Uterus (tissue), 4 donors: ENCODE measurements around the gene AGT. TPM values are rescaled to one million over a fixed set of nuclear protein-coding genes. Genes with fewer than 3 reads are reported as not detected.

Source experiments
- DNase-seq, 2 donors: peaks; one replicate each; pipeline ENCODE4 v3.0.0-alpha.2; 2019 to 2020
- H3K27ac ChIP-seq, 2 donors: fragments of 200-600 bp; sonication (generic); 1 replicate in 1 of 2; 2 replicates in 1 of 2; pipeline ENCODE4 v1.5.1; 2016 to 2018
- H3K27me3 ChIP-seq, 2 donors: fragments of 200-600 bp; sonication (generic); one replicate each; pipeline ENCODE4 v1.5.1; 2018 to 2019; ENCODE audit warnings: control low read depth in 1 of 2
- H3K36me3 ChIP-seq, 2 donors: fragments of 200-600 bp; sonication (generic); one replicate each; pipeline ENCODE4 v1.5.1; 2019; ENCODE audit warnings: control low read depth in 1 of 2
- H3K4me1 ChIP-seq, 2 donors: fragments of 200-600 bp; sonication (generic); one replicate each; pipeline ENCODE4 v1.5.1; 2018 to 2019; ENCODE audit warnings: control low read depth in 1 of 2
- H3K4me3 ChIP-seq, 2 donors: fragments of 200-600 bp; sonication (generic); 1 replicate in 1 of 2; 2 replicates in 1 of 2; pipeline ENCODE4 v1.5.1; 2018 to 2019; ENCODE audit warnings: mild to moderate bottlenecking in 1 of 2
- H3K9me3 ChIP-seq, 2 donors: fragments of 200-600 bp; sonication (generic); one replicate each; pipeline ENCODE4 v1.5.1; 2019; ENCODE audit warnings: control low read depth in 1 of 2
- CTCF ChIP-seq, 4 experiments: fragments of 200-600 bp in 2 of 4; fragments of 450-650 bp in 2 of 4; sonication (generic) in 2 of 4; IDR thresholded peaks; one replicate each; pipeline ENCODE4 v1.5.1; 2016 to 2019; ENCODE audit warnings: antibody characterized with exemption in 4 of 4, mild to moderate bottlenecking in 2 of 4, moderate library complexity in 1 of 4
- POLR2A ChIP-seq, 2 donors: fragments of 450-650 bp; IDR thresholded peaks; one replicate each; pipeline ENCODE4 v1.6.1; 2016; ENCODE audit warnings: antibody characterized with exemption in 2 of 2, mild to moderate bottlenecking in 1 of 2, moderate library complexity in 1 of 2
- intact Hi-C: fragments of 100-400 bp; cut with DNase I; formaldehyde crosslinking; loops from one replicate; pipeline ENCODE4 v1.15.1; 2023; ENCODE audit warnings: low total_unique reads
- total RNA-seq, 4 donors: library from RNA; depleted of rRNA in 3 of 4; stranded (reverse); fragments of >200 nt in 3 of 4; gene quantifications; one replicate each; pipeline versions ENCODE4 v1.1.0 to v1.2.4, GENCODE V29; 2014 to 2023
- donor health status: DM: yes; HTN: yes; CAD: no.

The AGT gene
- total RNA-seq, 4 donors from 2014 or later: 0.77 to 7.6 (median 2.5) TPM

GRCh38 chr1:230747890-230748800, 34.2 kb upstream of the AGT start:
- H3K4me3 ChIP-seq: no peak overlapping the region
- no peaks in the 10 kb centered on the region for H3K27me3 ChIP-seq
- no peak overlapping the region for H3K27ac ChIP-seq
- H3K9me3 ChIP-seq: no peaks in the 10 kb centered on the region
- H3K4me1 ChIP-seq: no peaks in the 10 kb centered on the region
- TF ChIP-seq POLR2A (IDR thresholded peaks at IDR 0.05) (no peak), CTCF (IDR thresholded peaks at IDR 0.05) (no peak)
- no peak for DNase-seq
- H3K36me3 ChIP-seq: no peaks in the 10 kb centered on the region
- intact Hi-C loops: no loop called here

GRCh38 chr1:230747127-230747730, 33.3 kb upstream of the AGT start, which contains the start of gene CAPN9:
TSS of gene CAPN9 (plus strand) at chr1:230747388. CDS start at chr1:230747497, 109 bp downstream.
- TF ChIP-seq POLR2A (IDR thresholded peaks at IDR 0.05) (no peak), CTCF (IDR thresholded peaks at IDR 0.05) (no peak)
- DNase-seq: no peak

GRCh38 chr1:230746617-230747016, 32.7 kb upstream of the AGT start:
- no peak for DNase-seq
- H3K27ac ChIP-seq: no peak overlapping the region
- no peaks in the 10 kb centered on the region for H3K9me3 ChIP-seq
- TF ChIP-seq CTCF (IDR thresholded peaks at IDR 0.05) (no peak), POLR2A (IDR thresholded peaks at IDR 0.05) (no peak)
- intact Hi-C loops: no loop called here
- no peaks in the 10 kb centered on the region for H3K36me3 ChIP-seq
- H3K4me3 ChIP-seq: no peak overlapping the region
- no peaks in the 10 kb centered on the region for H3K4me1 ChIP-seq
- H3K27me3 ChIP-seq: no peaks in the 10 kb centered on the region

More at GRCh38 chr1:230747127-230747730, 33.3 kb upstream of the AGT start, which contains the start of gene CAPN9:
- H3K4me1 ChIP-seq: no peaks in the 10 kb centered on the region
- H3K9me3 ChIP-seq: no peaks in the 10 kb centered on the region
- H3K27ac ChIP-seq: no peak within 1 kb of the TSS
- no peaks in the 10 kb centered on the region for H3K36me3 ChIP-seq
- no peaks in the 10 kb centered on the region for H3K27me3 ChIP-seq
- H3K4me3 ChIP-seq: no peak within 1 kb of the TSS
- intact Hi-C loops: no loop called here

- intact Hi-C loops: no loop called here
- Histone ChIP-seq H3K27me3 (no peaks in the 10 kb centered on the region), H3K9me3 (no peaks in the 10 kb centered on the region), H3K27ac (no peak overlapping the region), H3K4me1 (no peaks in the 10 kb centered on the region), H3K36me3 (no peaks in the 10 kb centered on the region), H3K4me3 (no peak overlapping the region)
- TF ChIP-seq CTCF (IDR thresholded peaks at IDR 0.05) (no peak), POLR2A (IDR thresholded peaks at IDR 0.05) (no peak)
- DNase-seq: no peak
These were observed 31.1 kb upstream of the AGT start for GRCh38 chr1:230745071-230745470.

- no peaks in the 10 kb centered on the region for H3K27me3 ChIP-seq
- H3K4me3 ChIP-seq: no peak overlapping the region
- H3K9me3 ChIP-seq: no peaks in the 10 kb centered on the region
- DNase-seq: no peak
- H3K36me3 ChIP-seq: no peaks in the 10 kb centered on the region
- no peak for TF ChIP-seq POLR2A (IDR thresholded peaks at IDR 0.05)
- no peak for TF ChIP-seq CTCF (IDR thresholded peaks at IDR 0.05)
- no peak overlapping the region for H3K27ac ChIP-seq
- no peaks in the 10 kb centered on the region for H3K4me1 ChIP-seq
- intact Hi-C loops: no loop called here
These were observed 30.5 kb upstream of the AGT start for GRCh38 chr1:230744382-230744781.
